Hematopoietic multipotent progenitor cell treated with erythropoietin and hydrocortisone succinate and interleukin-3 and kit ligand, for 4 days (in vitro differentiated cells): ENCODE results near the gene POP5.
"Not testable (repeated sequence)": the region's sequence is repeated elsewhere in the genome, so short reads cannot be mapped to it uniquely, and the experiment has no call there.

Source experiments
- DNase-seq: peaks from one replicate; pipeline ENCODE4 v3.0.0-alpha.2; 2015

The POP5 gene

GRCh38 chr12:120580787-120581723, at the start of gene POP5:
TSS of gene POP5 (minus strand) at chr12:120581402. CDS start at chr12:120581362, 40 bp downstream.
- DNase-seq, result peak; percentile 100

- no peak for DNase-seq
Measured at GRCh38 chr12:120630104-120630892, 49.1 kb upstream of the POP5 start.

- DNase-seq, result no peak
Measured at GRCh38 chr12:120628919-120629318, 47.7 kb upstream of the POP5 start.

GRCh38 chr12:120625557-120626419, 44.6 kb upstream of the POP5 start:
- peak; percentile 39 for DNase-seq

- no peak for DNase-seq
Measured at GRCh38 chr12:120620624-120621023, 39.4 kb upstream of the POP5 start.

GRCh38 chr12:120618954-120619615, 37.9 kb upstream of the POP5 start:
- DNase-seq, result no peak

GRCh38 chr12:120617767-120618166, 36.6 kb upstream of the POP5 start:
- DNase-seq, result not testable (repeated sequence)

GRCh38 chr12:120617193-120617592, 36.0 kb upstream of the POP5 start:
- not testable (repeated sequence) for DNase-seq

GRCh38 chr12:120614848-120615247, 33.6 kb upstream of the POP5 start:
- no peak for DNase-seq

GRCh38 chr12:120611534-120611933, 30.3 kb upstream of the POP5 start:
- DNase-seq, result not testable (repeated sequence)

- DNase-seq, result no peak
Measured at GRCh38 chr12:120610560-120610959, 29.4 kb upstream of the POP5 start.

GRCh38 chr12:120602416-120602815, 21.2 kb upstream of the POP5 start:
- peak; percentile 91 for DNase-seq

GRCh38 chr12:120599672-120600552, 18.7 kb upstream of the POP5 start:
- DNase-seq, result no peak

GRCh38 chr12:120598674-120599463, 17.7 kb upstream of the POP5 start:
- no peak for DNase-seq

- DNase-seq, result no peak
Measured at GRCh38 chr12:120597861-120598260, 16.7 kb upstream of the POP5 start.

- DNase-seq, result no peak
Measured at GRCh38 chr12:120596901-120597300, 15.7 kb upstream of the POP5 start.

- no peak for DNase-seq
Measured at GRCh38 chr12:120592121-120593049, 11.2 kb upstream of the POP5 start.

GRCh38 chr12:120590741-120591407, 9.7 kb upstream of the POP5 start:
- DNase-seq, result no peak
